Activated CD4-positive, alpha-beta T cell treated with anti-CD3 and anti-CD28 coated beads for 48 hours (primary cell): ENCODE measurements around the gene KMT2E.

Experiments
- DNase-seq: peaks from one replicate; pipeline ENCODE4 v3.0.0-alpha.2; 2020

KMT2E gene

DNA sequence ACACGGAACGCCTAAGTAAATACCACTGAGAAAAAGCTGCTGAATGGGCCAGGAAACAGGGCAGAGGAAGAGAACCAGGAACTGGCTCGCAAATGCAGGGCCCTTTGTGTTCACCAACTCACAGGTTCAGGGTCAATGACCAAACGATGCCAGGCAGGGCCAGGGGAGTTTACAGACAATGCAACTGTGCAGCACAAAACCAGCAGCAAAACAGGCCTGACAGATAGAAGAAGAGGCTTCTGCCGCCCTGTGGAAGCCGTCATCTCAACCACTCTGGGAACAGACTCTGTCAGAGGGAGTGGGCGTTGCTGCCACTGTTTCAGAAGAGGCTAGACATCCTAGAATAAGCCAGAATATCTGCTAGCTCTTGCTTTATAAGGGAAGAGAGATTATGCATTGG is 117.9 kb downstream of the KMT2E start:
- peak; percentile 32 for DNase-seq

DNA sequence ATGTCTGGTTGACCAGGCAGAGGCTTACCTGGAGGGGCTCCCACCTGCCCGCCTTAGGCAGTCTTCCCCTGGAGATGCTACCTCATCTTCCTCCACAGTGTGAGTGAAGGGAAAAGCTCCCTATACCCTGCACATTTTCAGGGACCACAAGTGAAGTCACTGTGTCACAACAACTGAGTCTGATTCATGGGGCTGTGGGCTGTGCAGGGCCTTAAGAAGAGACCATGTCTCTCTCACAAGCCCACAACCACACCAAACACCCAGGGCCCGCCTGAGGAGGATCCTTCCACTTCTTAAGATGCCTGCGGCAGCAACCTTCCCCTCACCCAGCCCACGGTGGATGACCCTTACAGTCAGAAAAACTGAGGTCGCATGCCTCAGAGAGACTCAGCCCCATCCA is 118.3 kb downstream of the KMT2E start:
- DNase-seq, result no peak

DNA sequence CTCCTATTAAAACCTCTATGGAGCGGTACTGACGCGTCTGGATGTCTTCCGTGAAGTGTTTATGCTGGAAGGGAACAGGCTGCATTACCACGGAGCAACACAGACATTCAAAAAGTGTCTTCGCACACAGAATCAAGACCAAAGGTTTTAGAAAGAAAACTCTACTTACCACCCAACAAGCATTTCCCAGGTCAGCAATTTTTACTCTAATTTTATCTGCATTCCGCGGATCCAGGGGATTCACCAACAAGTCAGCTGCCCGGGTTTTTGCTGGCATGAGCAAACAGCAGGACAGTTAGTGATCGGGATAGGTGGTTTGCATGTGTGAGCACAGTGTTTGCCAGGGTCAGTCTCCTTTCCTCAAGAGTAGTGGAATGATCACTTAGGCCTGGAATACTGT is 118.8 kb downstream of the KMT2E start:
- DNase-seq, result no peak

DNA sequence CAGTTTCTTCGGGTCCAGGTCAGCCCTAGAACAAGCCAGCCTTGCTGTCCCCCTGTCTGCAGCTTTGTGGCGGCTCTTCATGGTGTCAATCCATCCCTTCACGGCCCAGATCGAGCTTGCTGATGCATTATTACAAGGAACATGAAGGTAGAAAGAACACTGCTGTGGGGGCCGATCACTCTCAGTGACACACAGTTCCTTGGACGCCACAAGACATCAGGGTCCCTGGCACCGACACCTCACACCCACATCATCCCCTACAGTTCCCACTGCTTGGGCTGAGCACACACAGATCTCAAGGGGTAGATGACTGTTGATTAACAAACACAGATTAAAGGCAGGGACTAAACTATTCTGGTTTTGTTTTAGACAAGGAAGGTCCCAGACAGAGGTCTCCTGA is 119.4 kb downstream of the KMT2E start:
- DNase-seq, result no peak

DNA sequence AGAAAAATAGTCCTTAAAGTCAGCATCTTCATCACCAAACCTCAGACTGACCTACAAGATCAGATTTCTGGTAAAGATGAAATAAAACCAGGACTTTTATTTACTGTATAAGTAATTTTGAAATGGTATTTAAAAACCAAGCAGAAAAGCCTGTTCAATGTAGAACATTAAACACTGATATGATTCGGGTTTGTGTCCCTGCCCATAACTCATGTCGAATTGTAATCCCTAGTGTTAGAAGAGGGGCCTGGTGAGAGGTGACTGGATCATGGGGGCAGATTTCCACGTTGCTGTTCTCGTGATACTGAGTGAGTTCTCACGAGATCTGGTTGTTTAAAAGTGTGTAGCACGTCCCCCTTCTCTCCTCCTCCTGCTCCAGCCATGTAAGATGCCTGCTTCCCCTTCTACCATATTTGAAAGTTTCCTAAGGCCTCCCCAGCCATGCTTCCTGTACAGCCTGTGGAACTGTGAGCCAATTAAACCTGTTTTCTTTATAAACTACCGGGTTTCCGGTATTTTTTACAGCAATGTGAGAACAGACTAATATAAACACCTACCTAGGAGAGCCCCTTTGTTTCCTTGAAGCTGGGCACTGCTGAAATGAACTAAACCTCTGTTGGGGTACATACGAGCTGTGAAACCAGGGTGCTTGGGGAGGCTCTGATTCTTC is 120.1 kb downstream of the KMT2E start:
- no peak for DNase-seq

DNA sequence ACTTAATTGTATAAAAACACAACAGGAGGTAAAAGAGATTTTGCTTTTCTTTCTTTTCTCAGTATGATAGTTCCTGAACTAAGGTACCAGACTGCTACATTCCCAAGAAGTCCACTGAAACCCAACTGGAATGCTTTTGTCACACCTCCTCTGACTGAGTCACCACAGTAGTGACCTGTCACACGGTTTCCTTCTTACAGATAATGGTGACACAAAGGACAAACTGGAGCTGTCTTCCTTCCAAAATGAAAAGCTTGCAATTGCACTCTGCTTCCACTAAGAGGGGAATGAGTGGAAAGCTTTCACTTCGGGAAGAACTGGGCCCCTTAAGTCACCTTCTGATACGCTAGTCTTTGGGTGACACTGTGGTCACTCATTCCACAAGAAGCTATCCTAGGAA is 122.2 kb downstream of the KMT2E start:
- no peak for DNase-seq

DNA sequence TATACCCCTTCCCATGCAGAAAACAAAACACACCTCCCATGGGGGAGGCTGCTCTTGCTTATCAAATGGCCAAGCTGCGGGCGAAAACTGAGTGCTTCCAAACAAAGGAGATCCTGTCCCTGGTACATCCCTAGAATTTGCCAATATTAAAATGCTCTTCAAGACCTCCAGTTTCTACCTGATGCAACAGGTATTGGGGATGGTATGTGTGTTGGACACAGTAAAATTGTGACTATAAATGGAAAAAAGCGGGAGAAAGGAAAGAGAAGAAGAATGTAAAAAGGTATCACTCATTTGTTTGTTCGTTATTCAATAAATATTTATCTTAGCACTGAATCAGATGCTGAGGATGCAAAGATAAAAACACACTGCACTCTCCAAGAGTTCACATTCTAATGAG is 123.9 kb downstream of the KMT2E start:
- DNase-seq, result no peak

DNA sequence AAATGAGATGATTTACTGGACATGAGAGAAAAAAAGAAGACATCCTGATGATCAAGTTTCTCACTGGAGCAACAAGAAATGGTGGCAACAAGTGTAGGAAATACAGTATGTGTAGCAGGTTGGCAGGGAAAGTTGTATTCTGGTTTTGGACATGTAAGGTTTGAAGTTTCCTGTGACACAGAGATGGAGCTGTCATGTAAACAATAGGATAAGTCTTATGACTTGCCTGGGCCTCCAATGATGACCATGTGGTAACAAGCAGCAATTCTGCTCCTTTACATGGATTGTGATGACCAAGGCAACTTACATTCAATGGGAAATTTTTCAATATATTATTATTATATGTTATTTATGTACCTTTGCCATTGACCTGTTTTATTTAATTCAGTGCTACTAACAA is 125.4 kb downstream of the KMT2E start:
- DNase-seq, result no peak

DNA sequence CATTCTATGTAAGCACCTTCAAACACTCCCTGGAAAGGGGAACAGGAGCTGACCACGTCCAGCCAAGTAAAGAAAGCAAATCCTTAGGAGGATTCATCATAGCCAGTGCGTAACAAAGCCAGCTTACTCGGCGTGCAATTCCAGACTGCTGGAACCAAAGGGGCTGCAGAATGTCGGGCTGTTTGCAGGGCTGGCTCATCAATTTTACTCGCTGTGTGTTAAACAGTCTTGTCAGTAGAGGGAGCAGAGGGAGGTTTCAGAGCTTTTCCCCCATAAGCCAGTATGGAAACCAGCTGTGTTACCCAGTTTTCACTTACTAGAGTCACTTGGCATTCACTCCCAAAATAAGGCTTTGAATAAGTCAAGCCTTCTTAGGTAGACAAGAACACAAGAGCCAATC is 127.1 kb downstream of the KMT2E start:
- no peak for DNase-seq

DNA sequence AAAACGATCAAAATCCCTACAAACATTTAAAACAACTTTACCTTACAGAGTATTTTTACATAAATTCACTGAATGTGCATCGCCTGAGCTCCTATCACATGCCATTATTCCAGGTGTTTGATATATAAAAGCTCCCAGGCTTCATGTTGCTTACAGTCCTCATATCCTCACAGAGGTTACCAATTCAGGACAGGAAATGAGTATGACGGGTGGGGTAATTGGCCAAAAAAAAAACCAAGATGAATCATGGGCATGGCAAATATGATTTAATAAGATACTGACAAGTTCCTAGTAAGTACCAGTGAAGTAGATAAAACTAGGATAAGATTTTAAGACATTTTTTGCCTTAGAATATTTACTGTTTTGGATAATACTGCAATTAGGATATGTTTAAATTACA is 135.8 kb downstream of the KMT2E start:
- DNase-seq, result no peak

DNA sequence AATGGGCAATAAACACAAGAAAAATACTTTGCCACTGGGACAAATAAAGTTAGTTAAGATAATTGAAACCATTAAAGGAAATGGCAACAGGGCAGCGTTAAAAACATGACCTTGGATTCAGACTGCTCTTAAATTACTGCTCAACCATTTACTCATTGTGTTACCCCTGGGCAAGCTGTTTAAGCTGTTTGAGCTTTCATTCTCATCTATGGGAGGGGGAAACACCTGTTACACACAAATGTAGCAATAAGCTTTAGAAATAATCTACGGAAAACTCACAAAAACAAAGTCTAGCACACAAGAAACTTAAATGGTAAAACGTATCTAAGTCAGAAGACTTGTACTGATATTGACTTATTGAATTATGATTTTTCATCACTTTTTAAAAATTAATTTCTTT is 137.1 kb downstream of the KMT2E start:
- no peak for DNase-seq

DNA sequence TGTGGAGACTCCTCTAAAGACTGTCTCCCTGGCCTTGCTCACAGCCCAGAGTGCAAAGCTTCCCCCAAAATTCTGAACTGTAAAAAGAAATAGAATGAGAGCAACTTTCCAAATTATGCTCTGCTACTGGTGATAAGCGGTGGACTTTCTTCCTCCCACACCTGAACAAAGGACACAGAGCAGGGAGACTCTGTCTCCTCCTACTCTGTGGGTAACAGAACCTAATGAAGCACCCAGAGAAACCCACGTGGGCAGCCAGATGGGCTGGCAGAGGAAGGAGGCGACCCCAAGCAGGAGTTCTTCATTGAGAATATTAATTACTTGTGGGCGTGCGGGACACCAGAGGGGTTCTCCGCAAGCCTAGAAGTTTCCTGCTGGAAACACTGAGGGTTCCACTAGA is 139.5 kb downstream of the KMT2E start:
- DNase-seq, result no peak

DNA sequence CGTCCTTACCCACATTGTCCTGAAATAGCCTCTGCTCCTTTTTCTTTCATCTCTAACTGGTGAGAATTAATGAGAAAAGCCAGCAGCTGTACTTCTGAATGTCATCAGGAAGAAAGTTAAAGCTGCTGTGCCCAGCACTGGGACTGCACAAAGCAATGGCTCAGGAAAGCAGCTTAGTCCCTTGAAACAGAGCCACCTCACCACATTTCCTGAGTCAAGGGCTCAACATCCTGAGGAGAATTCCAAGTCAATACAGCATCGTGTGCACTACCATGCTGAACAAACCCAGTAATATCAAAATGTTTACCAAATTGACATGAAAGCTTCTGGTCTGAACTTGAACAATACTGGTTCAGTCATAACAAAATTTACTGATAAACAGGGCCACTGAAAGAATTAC is 140.1 kb downstream of the KMT2E start:
- DNase-seq, result no peak

DNA sequence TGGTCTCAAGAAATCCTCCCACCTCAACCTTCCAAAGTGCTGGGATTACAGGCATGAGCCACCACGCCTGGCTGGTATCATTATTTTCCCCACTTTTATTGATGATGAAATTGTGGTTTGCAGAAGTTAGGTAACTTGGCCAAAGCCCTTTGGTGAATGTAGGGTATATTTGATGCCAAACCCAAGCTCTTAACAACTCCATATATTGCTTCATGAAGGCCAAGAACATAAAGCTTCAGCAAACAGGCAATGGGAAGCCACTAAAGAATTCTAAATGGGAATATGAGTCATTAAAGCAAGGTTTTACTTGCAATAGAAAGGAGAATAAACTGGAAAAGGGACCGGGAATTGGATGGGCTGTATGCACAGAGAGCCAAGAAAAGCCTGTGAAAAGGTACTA is 142.7 kb downstream of the KMT2E start:
- DNase-seq, result no peak

DNA sequence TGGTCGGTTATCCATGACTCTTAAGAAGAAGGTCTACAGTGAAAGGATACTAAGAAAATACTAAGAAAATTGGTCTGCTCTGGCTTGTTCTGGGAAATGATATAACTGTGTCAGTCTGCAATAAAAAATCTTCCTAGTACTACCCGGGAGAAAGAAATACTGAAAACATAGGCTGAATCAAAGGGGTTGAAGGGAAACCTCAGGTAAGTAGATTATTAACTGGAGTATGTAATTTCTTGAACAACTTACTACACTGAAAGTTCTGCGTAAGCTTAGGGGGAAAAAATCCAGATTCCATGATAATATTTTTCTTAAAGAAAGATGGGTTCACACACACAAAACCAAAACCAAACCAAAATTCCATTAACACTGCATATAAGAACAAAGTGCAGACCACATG is 143.3 kb downstream of the KMT2E start:
- DNase-seq, result no peak

DNA sequence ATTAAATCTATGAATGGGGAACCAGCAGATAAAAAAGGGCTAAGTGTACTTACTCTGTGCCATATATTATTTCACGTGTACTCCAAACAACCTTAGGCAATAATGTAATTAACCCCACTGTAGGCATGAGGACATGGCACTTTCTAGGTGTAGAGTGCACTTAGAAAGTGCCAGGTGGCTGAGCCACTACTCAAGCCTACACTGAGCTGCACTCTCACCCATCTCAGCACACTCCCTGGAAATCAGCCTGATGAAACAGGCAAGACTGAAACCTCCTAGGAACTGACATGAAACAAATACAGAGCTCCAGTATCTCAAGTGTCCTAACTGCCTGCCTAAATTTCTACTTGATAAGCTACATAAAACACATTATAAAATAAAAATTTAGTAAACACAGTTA is 147.4 kb downstream of the KMT2E start:
- no peak for DNase-seq
